HG02870 (cell line): ENCODE measurements around the gene TAF10.
A peak's percentile ranks its signal among the peaks of the same experiment; 100 is the strongest.

Experiments
- ATAC-seq: cut with Tn5 transposase; IDR thresholded peaks from one replicate; pipeline ENCODE4 v1.9.1; 2021; ENCODE audit warnings: mild to moderate bottlenecking, moderate library complexity; ENCODE audit not compliant: unreplicated experiment

TAF10 gene

GRCh38 chr11:6625832-6626420 is 13.9 kb upstream of the TAF10 start:
- ATAC-seq, result no peak

GRCh38 chr11:6625156-6625831 is 13.3 kb upstream of the TAF10 start:
- ATAC-seq, result no peak

GRCh38 chr11:6623391-6624363 is 11.7 kb upstream of the TAF10 start:
- no peak for ATAC-seq

- ATAC-seq, result no peak
These were observed 10.5 kb upstream of the TAF10 start for GRCh38 chr11:6622261-6623171.

- ATAC-seq, result no peak
These were observed 9.7 kb upstream of the TAF10 start for GRCh38 chr11:6621711-6622211.

- ATAC-seq, result no peak
These were observed 8.6 kb upstream of the TAF10 start for GRCh38 chr11:6620636-6621035.

- peak; percentile 98 for ATAC-seq
These were observed 7.2 kb upstream of the TAF10 start, which contains the start of gene TPP1 for GRCh38 chr11:6619004-6619745. Gene TPP1 (minus strand): TSS chr11:6619422. CDS start chr11:6619400, 22 bp downstream.

GRCh38 chr11:6618117-6619003 is 6.3 kb upstream of the TAF10 start:
- ATAC-seq, result peak; percentile 31

- no peak for ATAC-seq
These were observed 5.3 kb upstream of the TAF10 start for GRCh38 chr11:6617315-6617781.

GRCh38 chr11:6616596-6617250 is 4.7 kb upstream of the TAF10 start:
- ATAC-seq, result no peak

- no peak for ATAC-seq
These were observed 4.0 kb upstream of the TAF10 start for GRCh38 chr11:6615882-6616585.

GRCh38 chr11:6615046-6615445 is 3.0 kb upstream of the TAF10 start:
- ATAC-seq, result no peak

- no peak for ATAC-seq
These were observed 2.4 kb upstream of the TAF10 start for GRCh38 chr11:6614446-6614845.

- no peak for ATAC-seq
These were observed 1.5 kb upstream of the TAF10 start for GRCh38 chr11:6613496-6613895.

- peak; percentile 5 for ATAC-seq
These were observed 128 bp downstream of the TAF10 start for GRCh38 chr11:6611963-6612212.

GRCh38 chr11:6611092-6611962 is 689 bp downstream of the TAF10 start:
- no peak for ATAC-seq

GRCh38 chr11:6610591-6610990 is 1.4 kb downstream of the TAF10 start:
- ATAC-seq, result no peak
